GM12801 (cell line): ENCODE results near the gene ZNF385D.

ENCODE experiments used
- TF ChIP-seq, protein P1 (sequence below): IDR thresholded peaks from one replicate; pipeline ENCODE4 v1.5.1; 2011; ENCODE audit warnings: control low read depth; ENCODE audit not compliant: insufficient read length; ENCODE audit errors: extremely low read depth

The ZNF385D gene

DNA sequence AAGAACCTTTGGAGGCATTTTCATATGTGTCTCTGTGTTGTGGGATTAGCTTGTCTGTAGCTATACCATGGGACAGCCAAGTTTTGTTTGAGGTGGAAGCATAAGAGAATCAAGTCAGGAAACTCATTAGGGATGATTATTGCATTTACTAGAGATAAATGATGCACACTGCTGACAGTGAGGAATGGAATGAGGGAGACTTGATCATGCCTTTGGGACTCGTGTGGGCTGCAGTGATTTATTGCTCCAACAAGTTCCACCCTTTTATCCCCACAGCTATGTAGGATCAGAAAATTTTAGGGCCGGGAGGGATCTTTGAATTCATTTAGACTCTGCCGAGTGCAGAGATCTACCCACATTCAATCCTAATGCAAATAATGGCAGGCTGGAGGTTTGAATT is 16.3 kb downstream of the ZNF385D start:
- TF ChIP-seq, protein P1, sequence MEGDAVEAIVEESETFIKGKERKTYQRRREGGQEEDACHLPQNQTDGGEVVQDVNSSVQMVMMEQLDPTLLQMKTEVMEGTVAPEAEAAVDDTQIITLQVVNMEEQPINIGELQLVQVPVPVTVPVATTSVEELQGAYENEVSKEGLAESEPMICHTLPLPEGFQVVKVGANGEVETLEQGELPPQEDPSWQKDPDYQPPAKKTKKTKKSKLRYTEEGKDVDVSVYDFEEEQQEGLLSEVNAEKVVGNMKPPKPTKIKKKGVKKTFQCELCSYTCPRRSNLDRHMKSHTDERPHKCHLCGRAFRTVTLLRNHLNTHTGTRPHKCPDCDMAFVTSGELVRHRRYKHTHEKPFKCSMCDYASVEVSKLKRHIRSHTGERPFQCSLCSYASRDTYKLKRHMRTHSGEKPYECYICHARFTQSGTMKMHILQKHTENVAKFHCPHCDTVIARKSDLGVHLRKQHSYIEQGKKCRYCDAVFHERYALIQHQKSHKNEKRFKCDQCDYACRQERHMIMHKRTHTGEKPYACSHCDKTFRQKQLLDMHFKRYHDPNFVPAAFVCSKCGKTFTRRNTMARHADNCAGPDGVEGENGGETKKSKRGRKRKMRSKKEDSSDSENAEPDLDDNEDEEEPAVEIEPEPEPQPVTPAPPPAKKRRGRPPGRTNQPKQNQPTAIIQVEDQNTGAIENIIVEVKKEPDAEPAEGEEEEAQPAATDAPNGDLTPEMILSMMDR = no peak

DNA sequence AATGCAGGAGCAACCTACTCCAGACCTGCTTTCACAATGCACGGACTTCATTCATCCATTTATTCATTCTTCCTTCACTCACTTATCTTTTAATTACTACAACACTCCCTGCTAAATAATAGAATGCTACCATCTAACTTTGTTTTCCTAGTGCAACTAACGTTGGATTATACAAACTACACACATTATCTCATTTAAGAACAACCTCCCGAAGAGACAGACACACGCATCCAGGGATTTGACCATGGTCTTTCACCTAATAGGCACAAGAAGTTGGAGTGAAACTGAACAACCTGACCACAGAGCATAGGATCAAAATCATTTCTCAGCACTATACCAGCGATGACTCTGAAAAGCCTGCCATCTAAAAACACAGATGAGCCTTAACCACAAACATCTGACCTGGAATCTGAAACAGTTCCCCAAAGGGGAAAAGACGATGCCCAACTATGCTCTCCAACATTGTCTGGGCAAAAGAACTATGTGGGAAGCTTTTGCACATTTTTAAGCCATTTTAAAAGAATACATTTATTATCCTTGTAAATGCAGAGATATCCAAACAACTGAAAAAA is 21.0 kb downstream of the ZNF385D start:
- TF ChIP-seq, protein P1 = no peak

DNA sequence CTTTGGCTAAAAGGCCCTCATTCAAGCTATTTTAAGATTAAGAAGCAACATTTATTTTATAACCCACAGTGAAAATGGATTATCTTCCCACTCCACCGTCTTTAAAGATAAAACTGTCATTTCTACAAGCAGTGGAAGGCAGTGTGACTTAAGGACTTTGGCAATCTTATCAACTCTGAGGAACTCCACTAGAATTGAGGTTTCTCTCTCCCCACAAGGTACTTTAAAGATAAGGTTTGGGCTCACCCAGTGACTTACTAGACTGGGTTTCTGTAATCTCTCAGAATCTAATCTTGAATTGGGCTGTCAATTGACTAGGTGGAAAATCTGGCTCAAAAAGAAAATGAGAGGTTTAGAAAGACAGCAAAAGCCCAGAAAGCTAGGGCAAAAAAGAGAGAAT is 21.7 kb downstream of the ZNF385D start:
- TF ChIP-seq, protein P1 = no peak

DNA sequence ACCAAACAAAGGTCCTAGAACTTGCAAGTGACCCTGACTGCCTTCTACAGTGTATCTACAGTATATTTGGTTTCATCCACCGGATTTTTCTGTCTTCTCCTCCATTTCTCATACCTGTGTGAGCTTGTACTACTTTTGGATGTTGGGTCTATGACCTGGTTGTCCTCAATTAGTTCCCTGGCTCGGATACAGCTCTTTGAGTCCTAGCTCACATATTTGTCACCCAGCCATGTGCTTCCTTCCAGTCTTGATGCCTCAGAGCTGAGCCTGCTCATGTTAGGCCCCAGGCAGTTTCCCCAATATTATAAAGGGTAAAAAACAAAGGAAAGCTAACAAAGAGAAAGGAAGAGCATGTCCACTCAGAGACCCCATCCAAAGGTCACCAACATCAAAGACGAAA is 28.2 kb downstream of the ZNF385D start:
- TF ChIP-seq, protein P1 = no peak

DNA sequence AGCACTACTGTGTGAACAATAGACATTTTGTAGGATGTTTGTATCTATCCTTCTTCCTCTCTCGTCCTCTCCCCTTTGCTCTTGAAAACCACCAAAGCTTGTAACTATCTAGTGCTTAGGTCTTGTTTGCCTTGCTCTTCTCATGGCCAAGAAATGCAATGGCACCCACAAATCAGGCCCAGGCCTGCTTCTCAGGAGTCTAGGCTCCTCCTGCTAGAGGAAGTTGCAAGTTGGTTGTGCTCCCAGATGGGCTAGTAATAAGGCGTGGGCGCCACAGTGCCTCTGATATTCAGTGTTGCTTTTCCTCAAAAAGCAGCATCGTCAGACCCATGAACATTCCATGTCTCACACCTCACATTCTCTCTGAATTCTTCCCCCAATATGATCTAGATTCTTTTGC is 28.7 kb downstream of the ZNF385D start:
- TF ChIP-seq, protein P1 = no peak

DNA sequence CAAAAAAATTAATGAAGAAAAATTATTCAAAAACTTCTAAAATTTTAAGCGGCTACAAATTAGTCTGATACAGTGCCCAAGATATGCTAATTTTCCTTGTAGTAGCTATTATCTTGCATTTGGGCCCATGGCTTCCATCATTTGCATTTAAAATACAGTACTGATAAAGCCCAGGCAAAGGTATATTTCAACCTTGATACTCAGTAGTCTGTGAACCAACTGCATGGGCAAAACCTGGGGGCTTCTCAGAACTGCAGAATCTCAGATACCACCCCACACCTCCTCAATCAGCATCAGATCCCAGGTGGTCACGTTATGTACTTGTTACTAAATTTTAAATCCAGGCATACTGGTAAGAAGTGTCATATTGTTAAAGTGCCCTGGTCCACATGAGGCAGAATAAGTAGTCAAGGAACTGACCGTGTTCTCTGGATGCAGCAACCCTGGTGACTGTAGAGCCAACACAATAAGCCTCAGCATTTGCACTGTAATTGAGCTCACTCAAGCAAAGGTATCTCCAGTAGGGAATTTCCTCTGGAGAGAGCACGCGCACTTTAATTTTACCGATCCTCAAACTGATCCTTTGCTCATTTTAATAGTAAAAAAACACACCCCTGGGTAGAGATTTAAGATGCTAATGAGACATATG is 31.9 kb downstream of the ZNF385D start:
- TF ChIP-seq, protein P1 = no peak

DNA sequence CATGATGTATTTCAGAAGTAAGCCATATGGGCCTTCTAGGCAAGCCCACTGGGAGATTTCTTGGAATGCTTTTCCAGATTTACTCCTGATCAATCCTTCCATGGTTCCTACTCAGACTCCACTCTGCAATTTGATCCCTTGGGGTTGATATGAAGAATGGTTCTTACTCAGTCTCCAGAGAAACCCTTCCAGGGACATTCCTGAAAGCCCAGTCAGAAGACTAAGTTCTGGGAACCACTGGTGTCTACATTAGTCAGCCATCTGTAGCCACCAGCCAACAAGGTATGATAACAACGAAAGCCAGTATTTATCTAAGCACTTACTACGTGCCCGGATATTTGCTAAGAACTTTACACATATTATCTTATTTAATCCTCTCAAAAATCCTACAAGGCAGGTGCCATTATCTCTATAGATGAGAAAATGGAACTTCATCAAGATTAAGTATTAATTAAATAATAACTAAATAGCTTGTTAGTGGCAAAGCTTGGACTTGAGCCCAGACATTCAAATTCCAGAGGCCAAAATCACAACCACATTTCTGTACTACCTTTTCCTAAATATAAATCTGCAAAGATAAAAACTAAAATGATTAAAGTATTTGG is 32.7 kb downstream of the ZNF385D start:
- TF ChIP-seq, protein P1 = no peak
